ENCODE results near the gene FBXO3. TPM values are rescaled to one million over a fixed set of nuclear protein-coding genes. Genes with fewer than 3 reads are reported as not detected.

The FBXO3 gene
- total and polyA plus RNA-seq, 9 donors: 25.2 to 43.0 (median 33.8) TPM

GRCh38 chr11:33691066-33691864 lies 83.1 kb downstream of the FBXO3 start:
- no peaks in the 10 kb centered on the region for H3K9me3 ChIP-seq
- intact Hi-C loops (cut with DNase I): no loop called here
- TF ChIP-seq CTCF (IDR thresholded peaks at IDR 0.05) (no peak), EP300 (IDR thresholded peaks at IDR 0.05) (no peak), POLR2A (IDR thresholded peaks at IDR 0.05) (no peak)
- peak overlapping the region; percentile 59 to 75 for H3K27ac ChIP-seq
- H3K4me3 ChIP-seq: no peak overlapping the region
- 62 to 68% (median 66%) methylated on average over 6 of the region's 6 CpGs for WGBS, 3 donors
- DNase-seq: peak in 1 of 5 donors; percentile 35
- no peaks in the 10 kb centered on the region for H3K36me3 ChIP-seq
- no peaks in the 10 kb centered on the region for H3K27me3 ChIP-seq
- H3K4me1 ChIP-seq (ENCODE audit: insufficient read depth): peaks cover 13% of the 10 kb centered on the region

Other genes starting within 250 kb of the FBXO3 start
- under 1 TPM in 1 of 7 donors, not detected in 6; 0.61 TPM for gene C11orf91, start 73.7 kb downstream of the FBXO3 start, total RNA-seq
- not detected for gene C11orf91, start 73.7 kb downstream of the FBXO3 start, polyA plus RNA-seq
- gene CD59, start 38.1 kb downstream of the FBXO3 start, total RNA-seq: 100 to 1,000 TPM in 6 of 7 donors, 10 to 100 TPM in 1; 73.0 to 394 (median 288) TPM
- 100 to 1,000 TPM; 199 to 807 TPM for gene CD59, start 38.1 kb downstream of the FBXO3 start, polyA plus RNA-seq
- 10 to 100 TPM in 5 of 7 donors, 1 to 10 TPM in 2; 6.9 to 18.6 (median 13.2) TPM for gene LMO2, start 117.6 kb upstream of the FBXO3 start, total RNA-seq
- gene LMO2, start 117.6 kb upstream of the FBXO3 start, polyA plus RNA-seq: 10 to 100 TPM; 26.5 to 48.2 TPM